Prostate gland (tissue), 2 donors: ENCODE measurements around the gene TEX261. TPM values are rescaled to one million over a fixed set of nuclear protein-coding genes. Genes with fewer than 3 reads are reported as not detected.

Experiments
- DNase-seq: peaks from one replicate; pipeline ENCODE4 v3.0.0-alpha.2; 2019; ENCODE audit warnings: low spot score
- H3K27ac ChIP-seq, 2 donors: fragments of 200-600 bp; sonication (generic); 2 replicates each; pipeline ENCODE4 v1.5.1; 2017 to 2019
- H3K27me3 ChIP-seq: fragments of 200-600 bp; sonication (generic); replicated peaks from 2 replicates; pipeline ENCODE4 v1.5.1; 2019; ENCODE audit not compliant: insufficient read depth
- H3K36me3 ChIP-seq, 2 donors: fragments of 200-600 bp; sonication (generic); 1 replicate in 1 of 2; 2 replicates in 1 of 2; pipeline versions ENCODE4 v1.5.1 to v1.8.1; 2017 to 2019
- H3K4me1 ChIP-seq: fragments of 200-600 bp; sonication (generic); replicated peaks from 2 replicates; pipeline ENCODE4 v1.5.1; 2019
- H3K4me3 ChIP-seq, 2 donors: fragments of 200-600 bp; sonication (generic); 2 replicates each; pipeline ENCODE4 v1.5.1; 2017 to 2019
- H3K9me3 ChIP-seq: fragments of 200-600 bp; sonication (generic); 2 replicates; pipeline ENCODE4 v1.5.1; 2017
- CTCF ChIP-seq, 4 experiments: fragments of 200-600 bp in 2 of 4; fragments of 450-650 bp in 2 of 4; sonication (generic) in 2 of 4; IDR thresholded peaks; 1 replicate in 3 of 4; 2 replicates in 1 of 4; pipeline ENCODE4 v1.5.1; 2016 to 2019; ENCODE audit warnings: antibody characterized with exemption in 4 of 4, mild to moderate bottlenecking in 2 of 4, moderate library complexity in 2 of 4
- POLR2A ChIP-seq: fragments of 450-650 bp; IDR thresholded peaks from one replicate; pipeline ENCODE4 v1.6.1; 2016; ENCODE audit warnings: antibody characterized with exemption, mild to moderate bottlenecking
- POLR2AphosphoS5 ChIP-seq: sonication (generic); formaldehyde crosslinking; IDR thresholded peaks from one replicate; pipeline ENCODE4 v1.6.1; 2017; ENCODE audit warnings: antibody characterized with exemption
- WGBS: methylation state at CpG from one replicate; pipeline ENCODE4 v1.1.5; 2018; 5-methylcytosine and 5-hydroxymethylcytosine counted together
- intact Hi-C: fragments of 100-400 bp; cut with DNase I; formaldehyde crosslinking; loops from one replicate; pipeline ENCODE4 v1.14.2; 2022
- total RNA-seq, 2 donors: library from RNA; depleted of rRNA; stranded (reverse); fragments of >200 nt; gene quantifications; one replicate each; pipeline ENCODE4 v1.1.0, GENCODE V29; 2016

The TEX261 gene
- total RNA-seq, 2 donors from 2014 or later = 41.4 to 45.2 TPM

- H3K9me3 ChIP-seq = no peaks in the 10 kb centered on the region
- no peak for TF ChIP-seq POLR2AphosphoS5
- no peak for TF ChIP-seq POLR2A
- TF ChIP-seq CTCF (IDR thresholded peaks at IDR 0.05) = no peak
- intact Hi-C loops = no loop called here
- H3K27me3 ChIP-seq = no peaks in the 10 kb centered on the region
- 82% methylated on average over 2 of the region's 2 CpGs for WGBS
- H3K27ac ChIP-seq = no peak overlapping the region
- H3K4me1 ChIP-seq = no peaks in the 10 kb centered on the region
- H3K4me3 ChIP-seq = no peak overlapping the region
- DNase-seq = no peak
- H3K36me3 ChIP-seq = no peaks in the 10 kb centered on the region
Measured at GRCh38 chr2:70956141-70956540, 38.5 kb downstream of the TEX261 start.

GRCh38 chr2:70954886-70955285 is 39.8 kb downstream of the TEX261 start:
- no peak overlapping the region for H3K27ac ChIP-seq
- intact Hi-C loops = no loop called here
- no peaks in the 10 kb centered on the region for H3K4me1 ChIP-seq
- TF ChIP-seq POLR2AphosphoS5 (no peak), POLR2A (no peak), CTCF (IDR thresholded peaks at IDR 0.05) (no peak)
- DNase-seq = no peak
- WGBS = 72% methylated on average over 7 of the region's 7 CpGs
- no peaks in the 10 kb centered on the region for H3K27me3 ChIP-seq
- H3K4me3 ChIP-seq = no peak overlapping the region
- no peaks in the 10 kb centered on the region for H3K36me3 ChIP-seq
- no peaks in the 10 kb centered on the region for H3K9me3 ChIP-seq

- intact Hi-C loops = loop anchor here (5.0 kb wide), 1 partner anchor 77 kb away; no protein-coding TSS in a partner anchor
- WGBS = 63% methylated on average over 11 of the region's 11 CpGs
- no peaks in the 10 kb centered on the region for H3K27me3 ChIP-seq
- no peak overlapping the region for H3K4me3 ChIP-seq
- DNase-seq = no peak
- H3K9me3 ChIP-seq = no peaks in the 10 kb centered on the region
- TF ChIP-seq CTCF (IDR thresholded peaks at IDR 0.05) = no peak
- TF ChIP-seq POLR2A = no peak
- no peak for TF ChIP-seq POLR2AphosphoS5
- no peak overlapping the region for H3K27ac ChIP-seq
- no peaks in the 10 kb centered on the region for H3K4me1 ChIP-seq
- H3K36me3 ChIP-seq = no peaks in the 10 kb centered on the region
Measured at GRCh38 chr2:70949086-70949485, 45.6 kb downstream of the TEX261 start.

GRCh38 chr2:70948337-70949003 is 46.2 kb downstream of the TEX261 start:
- Histone ChIP-seq H3K27ac (no peak overlapping the region), H3K4me3 (peak overlapping the region in 1 of 2 donors; percentile 14), H3K4me1 (no peaks in the 10 kb centered on the region), H3K36me3 (no peaks in the 10 kb centered on the region), H3K27me3 (no peaks in the 10 kb centered on the region), H3K9me3 (no peaks in the 10 kb centered on the region)
- intact Hi-C loops = loop anchor here (5.0 kb wide), 1 partner anchor 76 kb away; no protein-coding TSS in a partner anchor
- TF ChIP-seq POLR2A (no peak), CTCF (IDR thresholded peaks at IDR 0.05) (peak; percentile 46 to 75 (median 56))
- WGBS = 12% methylated on average over 24 of the region's 27 CpGs
- DNase-seq = peak; percentile 67

GRCh38 chr2:70947556-70948184 is 47.0 kb downstream of the TEX261 start:
- no peaks in the 10 kb centered on the region for H3K9me3 ChIP-seq
- H3K36me3 ChIP-seq = no peaks in the 10 kb centered on the region
- H3K4me3 ChIP-seq = no peak overlapping the region
- intact Hi-C loops = loop anchor here (5.0 kb wide), 1 partner anchor 75 kb away; no protein-coding TSS in a partner anchor
- no peak for DNase-seq
- no peaks in the 10 kb centered on the region for H3K4me1 ChIP-seq
- no peak for TF ChIP-seq POLR2A
- no peak for TF ChIP-seq POLR2AphosphoS5
- no peak for TF ChIP-seq CTCF (IDR thresholded peaks at IDR 0.05)
- WGBS = 57% methylated on average over 11 of the region's 11 CpGs
- no peaks in the 10 kb centered on the region for H3K27me3 ChIP-seq
- no peak overlapping the region for H3K27ac ChIP-seq
